K562 (cell line): ENCODE data around the gene CCDC136. TPM values are rescaled to one million over a fixed set of nuclear protein-coding genes. Genes with fewer than 3 reads are reported as not detected.

Experiments
- CBX1 ChIP-seq: sonication (generic); IDR thresholded peaks from 2 replicates; pipeline ENCODE4 v1.6.1; 2016; ENCODE audit warnings: antibody characterized with exemption, low read depth, mild to moderate bottlenecking
- COPS2 ChIP-seq: fragments of 450-650 bp; conservative IDR thresholded peaks from 2 replicates; pipeline ENCODE4 v1.6.1; 2016; ENCODE audit warnings: mild to moderate bottlenecking, moderate library complexity
- GMEB1 ChIP-seq: fragments of 250-450 bp; sonication (Bioruptor Pico); IDR thresholded peaks from 2 replicates; pipeline ENCODE4 v1.4.0; 2020; ENCODE audit warnings: mild to moderate bottlenecking
- KAT2B ChIP-seq: IDR thresholded peaks from one replicate; pipeline ENCODE4 v1.6.1; 2012; ENCODE audit warnings: low read depth, mild to moderate bottlenecking, control low read depth, inconsistent platforms, low read length, moderate library complexity
- MXD1 ChIP-seq: fragments of 250-450 bp; sonication (Bioruptor Pico); IDR thresholded peaks from 2 replicates; pipeline ENCODE4 v1.8.0; 2021; ENCODE audit warnings: borderline replicate concordance, mild to moderate bottlenecking, moderate library complexity; ENCODE audit not compliant: poor library complexity, severe bottlenecking
- NCOA1 ChIP-seq: fragments of 450-650 bp; IDR thresholded peaks from 2 replicates; pipeline ENCODE4 v1.6.1; 2016; ENCODE audit warnings: low read depth
- NUFIP1 ChIP-seq: fragments of 450-650 bp; IDR thresholded peaks from 2 replicates; pipeline ENCODE4 v1.6.1; 2018; ENCODE audit not compliant: partially characterized antibody
- PATZ1 ChIP-seq: fragments of 250-450 bp; sonication (Bioruptor Pico); IDR thresholded peaks from 2 replicates; pipeline ENCODE4 v1.5.0; 2020; ENCODE audit warnings: mild to moderate bottlenecking, borderline replicate concordance
- PHF21A ChIP-seq: fragments of 450-650 bp; IDR thresholded peaks from 2 replicates; pipeline ENCODE4 v1.6.1; 2017; ENCODE audit warnings: low read depth, borderline replicate concordance
- PYGO2 ChIP-seq: fragments of 450-650 bp; IDR thresholded peaks from 2 replicates; pipeline ENCODE4 v1.6.1; 2016; ENCODE audit warnings: mild to moderate bottlenecking, missing genetic modification characterization, moderate library complexity, missing compliant biosample characterization
- SIX5 ChIP-seq, 2 experiments: IDR thresholded peaks; 2 replicates each; pipeline ENCODE4 v1.6.1; 2011; ENCODE audit warnings: low read length in 2 of 2, borderline replicate concordance in 1 of 2, low read depth in 1 of 2, mild to moderate bottlenecking in 1 of 2, moderate library complexity in 1 of 2; ENCODE audit not compliant: insufficient read depth in 1 of 2
- SOX6 ChIP-seq: fragments of 450-650 bp; IDR thresholded peaks from 2 replicates; pipeline ENCODE4 v1.6.1; 2014; ENCODE audit warnings: mild to moderate bottlenecking
- TBP ChIP-seq: optimal IDR thresholded peaks from 2 replicates; pipeline ENCODE3; 2011; ENCODE audit warnings: low read depth, low read length, improper control_type of control experiment
- ZBTB49 ChIP-seq: sonication (generic); formaldehyde crosslinking; IDR thresholded peaks from 2 replicates; pipeline ENCODE4 v1.8.0; 2022; ENCODE audit warnings: missing genetic modification reagents, mild to moderate bottlenecking, borderline replicate concordance
- ZHX1 ChIP-seq: fragments of 150-350 bp; conservative IDR thresholded peaks from 2 replicates; pipeline ENCODE4 v1.6.1; 2014; ENCODE audit warnings: low read length
- ZNF384 ChIP-seq: IDR thresholded peaks from 2 replicates; pipeline ENCODE4 v1.6.1; 2012; ENCODE audit warnings: low read depth, low read length, improper control_type of control experiment
- ZNF436 ChIP-seq: fragments of 250-450, 450-650 bp; sonication (Bioruptor Pico); formaldehyde crosslinking; IDR thresholded peaks from 2 replicates; pipeline ENCODE4 v1.7.0; 2020; ENCODE audit warnings: mild to moderate bottlenecking
- polyA plus RNA-seq, 8 experiments: library from polyadenylated mRNA; depleted of rRNA in 4 of 8; stranded (reverse) in 5 of 8; unstranded in 3 of 8; fragments of >200 nt; fragmentation: Nextera tagmentation in 2 of 8; fragmentation: Illumina TruSeq in 1 of 8; extraction: Ambion mirVana in 2 of 8; extraction: Trizol in 1 of 8; gene quantifications; 2 replicates each; pipeline versions ENCODE4 v1.2.1 to v1.2.3, GENCODE V29; 2011 to 2014; ENCODE audit warnings: inconsistent platforms in 1 of 8, missing spikeins in 1 of 8
- total RNA-seq, 7 experiments: library from RNA; depleted of rRNA in 6 of 7; stranded (reverse); fragments of >200 nt in 6 of 7; fragmentation: Illumina TruSeq in 2 of 7; extraction: Trizol in 2 of 7; gene quantifications; 2 replicates each; pipeline versions ENCODE4 v1.2.1 to v1.2.3, GENCODE V29; 2011 to 2021; ENCODE audit warnings: low replicate concordance in 1 of 7

The CCDC136 gene
- total and polyA plus RNA-seq, 9 of the 15 experiments (the other 6 are each of a cell fraction or from before 2014, with no cell fraction given), result 2.4 to 40.8 (median 26.5) TPM

- TF ChIP-seq PATZ1 (CRISPR knock-in tag) (no peak), PYGO2 (tag) (no peak), MXD1 (no peak), NCOA1 (no peak), NUFIP1 (no peak), KAT2B (no peak), SOX6 (no peak), COPS2 (no peak), CBX1 (no peak; the same call in 1 of the 2 replicates), GMEB1 (no peak), SIX5 (IDR thresholded peaks at IDR 0.05; ENCODE audit: borderline replicate concordance in 1 of 2, insufficient read depth in 1 of 2, low read depth in 1 of 2, low read length in 2 of 2) (no peak), ZBTB49 (no peak; the same call in 1 of the 2 replicates), TBP (peak; percentile 57), PHF21A (no peak), ZNF384 (no peak), ZHX1 (no peak), ZNF436 (CRISPR knock-in tag) (no peak)
These were observed 38.7 kb downstream of the CCDC136 start, which contains the start of gene FLNC (continued) for GRCh38 chr7:128830231-128831177.
